RKO (cell line): ENCODE results near the gene APBB1IP.
"Not testable (repeated sequence)": the region's sequence is repeated elsewhere in the genome, so short reads cannot be mapped to it uniquely, and the experiment has no call there.

ENCODE experiments used
- DNase-seq: peaks from one replicate; pipeline ENCODE4 v3.0.0-alpha.2; 2016; ENCODE audit warnings: low spot score

Gene APBB1IP

GRCh38 chr10:26437637-26438461, at the start of gene APBB1IP:
APBB1IP (plus strand) TSS chr10:26438341; CDS start chr10:26492327, 53,986 bp downstream.
- DNase-seq, result no peak

- no peak for DNase-seq
Observed at GRCh38 chr10:26389533-26389932, 48.6 kb upstream of the APBB1IP start.

GRCh38 chr10:26391701-26392695, 46.1 kb upstream of the APBB1IP start:
- DNase-seq, result no peak

- not testable (repeated sequence) for DNase-seq
Observed at GRCh38 chr10:26398353-26398752, 39.8 kb upstream of the APBB1IP start.

- DNase-seq, result peak; percentile 78
Observed at GRCh38 chr10:26407406-26407969, 30.7 kb upstream of the APBB1IP start.

GRCh38 chr10:26408858-26409494, 29.2 kb upstream of the APBB1IP start:
- no peak for DNase-seq

- no peak for DNase-seq
Observed at GRCh38 chr10:26410356-26410755, 27.8 kb upstream of the APBB1IP start.

- DNase-seq, result no peak
Observed at GRCh38 chr10:26412932-26413331, 25.2 kb upstream of the APBB1IP start.

GRCh38 chr10:26413375-26413774, 24.8 kb upstream of the APBB1IP start:
- DNase-seq, result no peak

- no peak for DNase-seq
Observed at GRCh38 chr10:26417136-26417535, 21.0 kb upstream of the APBB1IP start.

GRCh38 chr10:26422977-26423376, 15.2 kb upstream of the APBB1IP start:
- DNase-seq, result no peak

GRCh38 chr10:26423722-26424121, 14.4 kb upstream of the APBB1IP start:
- DNase-seq, result no peak

- no peak for DNase-seq
Observed at GRCh38 chr10:26430641-26431163, 7.4 kb upstream of the APBB1IP start.

- no peak for DNase-seq
Observed at GRCh38 chr10:26432938-26433337, 5.2 kb upstream of the APBB1IP start.

GRCh38 chr10:26435852-26436251, 2.3 kb upstream of the APBB1IP start:
- no peak for DNase-seq

- no peak for DNase-seq
Observed at GRCh38 chr10:26436848-26437247, 1.3 kb upstream of the APBB1IP start.

- DNase-seq, result no peak
Observed at GRCh38 chr10:26438534-26439341, 597 bp downstream of the APBB1IP start.

GRCh38 chr10:26439406-26440087, 1.4 kb downstream of the APBB1IP start:
- no peak for DNase-seq

GRCh38 chr10:26440088-26440470, 1.9 kb downstream of the APBB1IP start:
- DNase-seq, result no peak
